CD4-positive, alpha-beta T cell treated with Interleukin-4 for 4 hours (primary cell): ENCODE measurements around the gene TMEM190.
A peak's percentile ranks its signal among the peaks of the same experiment; 100 is the strongest.

Experiments used
- DNase-seq: peaks from one replicate; pipeline ENCODE4 v3.0.0-alpha.2; 2020

Gene TMEM190

DNA sequence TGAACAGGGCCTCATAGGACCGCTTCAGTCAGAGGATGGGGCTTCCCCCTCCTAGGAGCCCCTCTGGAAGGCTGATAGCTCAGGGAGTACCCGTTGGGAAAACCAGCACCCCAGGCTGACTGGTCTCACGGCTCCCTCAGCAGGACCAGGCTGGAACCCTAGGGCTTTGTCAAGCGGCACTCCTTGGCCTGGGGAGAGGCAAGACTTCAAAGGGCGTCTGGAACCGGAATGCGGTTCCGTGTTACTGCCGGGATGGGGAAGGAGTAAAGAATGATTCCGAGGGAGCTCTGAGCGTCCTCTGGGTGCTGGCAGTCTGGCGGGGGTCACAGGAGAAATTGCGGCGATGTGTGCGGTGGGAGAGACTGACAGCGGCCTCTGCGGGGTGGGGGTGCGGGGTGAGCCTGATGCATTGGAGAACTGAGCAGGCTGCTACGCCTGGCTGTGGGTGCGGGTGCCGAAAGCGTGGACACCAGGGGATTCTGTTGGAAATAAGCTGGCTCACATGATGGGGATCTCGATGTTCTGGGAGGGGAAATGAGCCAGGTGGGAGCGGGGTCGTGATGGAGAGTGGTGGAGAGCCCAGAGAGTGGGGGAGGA lies 24.0 kb upstream of the TMEM190 start:
- no peak for DNase-seq

DNA sequence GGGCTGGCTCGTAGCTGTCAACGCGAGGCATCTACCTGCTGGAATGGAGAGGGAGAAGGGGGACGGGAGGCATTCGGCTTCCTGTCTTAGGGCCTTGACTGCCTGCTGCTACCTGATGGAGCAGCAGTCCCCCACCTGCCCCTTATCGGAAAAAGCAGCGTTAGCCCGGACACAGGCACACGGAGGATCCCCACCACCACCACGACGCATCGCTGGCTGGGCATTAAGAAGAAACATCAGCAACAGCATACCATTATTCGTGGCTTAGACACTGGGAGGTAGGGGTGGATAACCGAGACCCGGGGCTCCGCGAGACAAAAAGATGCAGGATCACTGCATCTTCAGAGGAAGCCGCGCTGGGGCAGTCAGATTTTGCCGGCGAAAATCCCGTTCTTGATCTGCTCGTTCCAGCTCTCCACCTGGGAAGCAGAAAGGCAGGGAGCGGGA lies 23.2 kb upstream of the TMEM190 start:
- DNase-seq = no peak

DNA sequence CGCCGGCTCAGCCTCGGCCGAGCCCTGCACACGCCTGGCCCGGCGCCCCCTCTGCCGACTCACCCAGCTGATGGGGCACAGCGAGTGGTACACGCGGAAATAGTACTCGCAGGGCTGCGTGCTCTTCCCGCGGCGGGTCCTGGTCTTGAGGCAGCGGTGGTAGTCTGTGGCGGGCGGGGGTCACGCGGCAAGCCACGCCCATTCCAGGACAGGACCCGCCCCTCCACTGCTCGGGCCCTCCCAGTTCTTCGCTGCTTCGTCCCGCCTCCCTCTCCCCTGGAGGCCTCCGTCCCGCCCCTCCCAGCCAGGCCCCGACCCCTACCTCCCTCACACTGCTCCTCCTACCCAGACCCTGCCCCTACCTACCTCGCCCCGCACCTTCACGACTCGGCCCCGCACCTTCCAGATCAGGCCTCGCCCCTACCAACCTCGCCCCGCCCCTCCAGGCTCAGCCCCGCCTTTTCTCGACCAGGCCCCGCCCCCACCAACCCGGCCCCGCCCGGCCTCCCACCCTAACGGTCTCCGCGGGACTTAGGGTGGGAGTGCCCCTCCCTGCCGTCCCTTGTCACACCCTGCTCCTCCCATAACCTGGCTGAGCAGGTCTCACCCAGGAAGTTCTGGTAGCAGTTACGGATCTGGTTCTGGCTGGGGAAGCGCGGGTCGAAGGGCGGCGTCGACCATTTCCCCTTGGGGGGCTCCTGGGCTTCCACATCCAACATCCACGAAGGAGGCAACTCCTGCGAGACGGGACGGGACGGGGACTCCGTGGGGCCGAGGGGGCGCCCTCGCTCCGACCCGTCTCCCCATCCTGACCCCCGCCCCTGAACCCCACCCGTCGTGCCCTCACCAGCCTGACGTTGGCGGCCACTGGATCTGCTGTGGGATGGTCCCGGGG lies 22.6 kb upstream of the TMEM190 start:
- DNase-seq = peak; percentile 53

DNA sequence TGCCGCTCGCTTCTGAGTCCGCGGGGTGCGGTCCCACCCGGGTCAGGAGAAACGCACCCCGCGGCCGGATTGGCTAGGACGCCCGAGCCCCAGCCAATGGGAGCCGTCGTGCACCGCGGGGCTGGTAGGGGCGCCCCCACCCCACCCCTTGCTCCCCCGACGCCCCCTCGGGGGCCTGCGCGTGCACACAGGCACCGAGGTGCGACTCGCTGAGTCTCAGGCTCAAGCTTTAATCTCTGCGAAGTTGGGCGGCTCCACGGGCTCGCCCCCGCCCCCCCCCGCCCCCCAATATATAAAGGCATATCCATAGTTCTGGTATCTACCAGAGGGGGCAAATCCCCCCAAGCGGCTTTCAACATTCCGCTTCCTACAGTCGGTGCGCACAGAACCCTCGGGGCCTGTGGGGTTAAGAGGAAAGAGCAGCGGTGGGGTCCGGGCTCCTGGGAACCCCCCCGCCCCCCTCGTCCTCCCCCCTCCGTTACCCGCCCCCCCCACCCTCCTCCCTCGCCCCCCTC lies 21.9 kb upstream of the TMEM190 start, which contains the start of gene COX6B2:
COX6B2 (minus strand) TSS at position 22 of the 515 bp plus-strand sequence. CDS start 198 bp downstream, outside the sequence.
- no peak for DNase-seq

DNA sequence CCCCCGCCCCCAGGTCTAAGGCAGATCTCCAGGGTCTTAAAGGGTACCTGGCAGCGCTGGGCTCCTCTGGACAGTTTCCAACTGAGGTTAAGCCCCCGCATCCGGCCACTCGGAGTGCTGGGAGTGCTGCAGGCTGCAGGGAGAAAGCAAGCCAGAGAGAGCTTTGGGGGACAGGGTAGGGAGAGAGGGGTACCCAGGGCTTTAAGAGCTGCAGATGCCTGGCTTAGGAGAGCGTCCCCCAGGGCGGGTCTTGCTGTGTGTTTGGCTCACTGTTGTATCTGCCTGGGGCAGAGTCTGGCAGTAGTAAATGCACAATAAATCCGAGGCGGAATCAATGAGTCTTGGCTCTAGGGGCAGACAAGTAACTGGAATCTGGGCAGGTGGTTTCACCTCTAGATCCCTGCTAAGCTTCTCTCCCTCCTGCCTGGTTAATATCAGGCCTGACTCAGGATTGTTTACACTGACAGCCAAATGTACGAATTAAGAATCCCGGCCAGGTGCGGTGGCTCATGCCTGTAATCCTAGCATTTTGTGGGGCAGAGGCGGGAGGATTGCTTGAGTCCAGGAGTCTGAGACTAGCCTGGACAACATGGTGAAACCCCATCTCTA lies 21.3 kb upstream of the TMEM190 start:
- no peak for DNase-seq

DNA sequence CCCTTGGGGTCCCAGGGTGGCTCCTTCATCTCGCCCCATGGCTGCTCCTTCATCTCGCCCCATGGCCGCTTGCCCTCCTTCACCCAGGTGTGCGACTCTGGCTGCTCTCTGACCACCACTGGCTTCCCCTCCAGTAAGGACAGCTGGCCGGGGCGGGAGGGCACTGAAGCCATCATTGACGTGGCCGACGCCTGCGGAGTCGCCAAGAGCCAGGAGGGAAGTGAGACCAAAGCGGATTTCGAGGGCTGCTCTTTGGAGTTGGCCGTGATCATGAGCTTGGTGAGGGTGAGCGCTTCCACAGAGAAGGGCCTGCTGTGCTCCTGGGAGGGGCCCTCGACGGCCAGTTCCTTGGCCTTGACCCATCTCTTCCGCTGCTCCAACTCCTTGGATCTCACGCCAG lies 18.1 kb upstream of the TMEM190 start:
- no peak for DNase-seq

DNA sequence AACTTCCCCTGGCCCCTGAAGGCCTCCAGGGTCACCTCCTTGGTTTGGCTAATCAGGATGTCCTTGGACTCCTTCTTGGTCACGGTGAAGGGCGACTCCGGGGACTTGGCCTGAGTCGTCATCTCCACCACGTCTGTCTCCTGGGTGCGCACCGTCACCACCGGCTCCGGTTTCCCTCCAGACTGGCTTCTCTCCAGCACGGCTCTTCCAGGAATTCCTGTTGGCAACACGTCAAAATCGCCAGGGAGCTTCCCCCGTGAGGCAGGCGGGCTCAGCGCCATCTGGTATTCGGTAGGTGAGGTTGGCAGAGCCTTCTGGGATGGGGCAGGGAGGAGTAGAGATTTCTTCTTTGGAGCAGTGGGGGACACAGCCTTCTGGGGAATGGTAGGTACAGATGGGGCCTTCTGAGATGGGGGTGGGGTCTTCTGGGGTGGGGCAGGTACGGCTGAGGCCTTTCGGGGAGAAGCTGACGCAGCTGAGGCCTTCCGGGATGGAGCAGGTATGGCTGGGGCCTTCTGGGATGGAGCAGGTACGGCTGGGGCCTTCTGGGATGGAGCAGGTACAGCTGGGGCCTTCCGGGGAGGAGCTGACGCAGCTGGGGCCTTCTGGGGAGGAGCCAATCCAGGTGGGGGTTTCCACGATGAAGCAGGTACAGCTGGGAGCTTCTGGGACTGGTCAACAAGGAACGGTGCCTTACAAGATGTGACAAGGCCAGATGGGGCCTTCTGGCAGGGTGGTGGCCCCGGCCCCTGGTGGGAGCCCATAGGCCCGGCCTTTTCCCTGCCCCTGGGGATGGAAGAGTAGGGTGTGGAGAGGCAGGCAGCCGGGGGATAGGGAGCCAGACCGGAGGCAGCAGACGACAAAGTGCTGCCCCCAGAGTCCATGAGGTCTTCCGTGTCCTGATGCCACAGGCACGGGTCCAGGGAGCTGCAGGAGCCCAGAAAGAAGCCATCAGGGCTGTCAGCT lies 17.4 kb upstream of the TMEM190 start:
- no peak for DNase-seq

DNA sequence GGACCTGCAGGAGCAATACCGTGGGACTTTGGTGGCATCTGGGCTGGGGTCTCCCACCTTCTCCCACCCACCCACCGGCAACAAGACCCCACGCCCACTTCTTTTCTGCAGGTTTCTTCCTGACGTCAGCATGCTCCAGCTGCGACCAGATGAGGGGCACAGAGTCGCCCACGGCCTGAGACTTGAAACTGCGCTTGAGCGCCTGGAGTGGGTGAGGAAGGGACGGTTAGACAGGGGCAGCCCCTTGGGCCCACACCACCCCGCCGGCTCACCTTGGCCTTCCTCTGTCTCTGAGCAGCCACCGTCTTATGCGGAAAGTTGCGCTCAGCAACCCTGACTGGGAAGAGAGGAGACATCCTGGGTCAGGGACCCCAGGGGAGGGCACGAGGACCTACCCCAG lies 15.7 kb upstream of the TMEM190 start:
- no peak for DNase-seq

DNA sequence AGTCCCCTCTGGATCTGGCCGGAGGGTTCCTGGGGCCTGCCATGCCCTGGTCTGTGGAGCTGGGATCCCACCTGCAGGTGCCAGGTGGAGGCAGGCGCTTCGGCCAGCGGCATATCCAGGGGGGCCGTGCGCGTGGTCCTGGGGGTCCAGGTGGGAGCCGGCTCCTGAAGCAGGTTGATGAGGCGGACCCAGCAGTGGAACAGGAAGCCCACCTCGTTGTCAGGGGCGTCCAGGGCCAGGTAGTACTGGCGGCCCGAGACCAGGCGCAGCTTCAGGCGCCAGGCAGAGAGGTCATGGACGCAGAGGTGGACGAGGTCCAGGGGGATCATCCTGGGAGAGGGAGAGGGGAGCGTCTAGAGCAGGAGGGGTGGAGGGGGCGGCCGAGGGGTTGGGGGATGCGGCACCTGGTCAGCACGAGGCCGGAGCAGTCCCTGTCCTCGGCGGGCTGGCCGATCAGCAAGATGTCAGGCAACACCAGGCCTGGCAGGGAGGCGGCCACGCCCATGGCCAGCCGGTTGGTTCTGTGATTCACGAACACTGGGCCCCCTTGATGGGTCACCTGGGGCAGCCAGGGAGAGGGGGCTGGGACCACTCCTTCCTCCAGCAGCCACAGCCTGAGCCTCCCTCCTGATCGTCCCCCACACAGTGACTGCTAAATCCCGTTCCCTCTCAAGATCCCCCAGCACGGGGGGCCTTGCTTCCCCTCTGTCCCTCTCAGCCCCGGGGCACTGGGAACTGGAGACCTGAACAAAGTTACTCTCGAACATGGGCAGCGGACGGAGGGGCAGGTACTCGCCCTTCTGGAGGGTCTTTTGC lies 14.2 kb upstream of the TMEM190 start:
- no peak for DNase-seq

DNA sequence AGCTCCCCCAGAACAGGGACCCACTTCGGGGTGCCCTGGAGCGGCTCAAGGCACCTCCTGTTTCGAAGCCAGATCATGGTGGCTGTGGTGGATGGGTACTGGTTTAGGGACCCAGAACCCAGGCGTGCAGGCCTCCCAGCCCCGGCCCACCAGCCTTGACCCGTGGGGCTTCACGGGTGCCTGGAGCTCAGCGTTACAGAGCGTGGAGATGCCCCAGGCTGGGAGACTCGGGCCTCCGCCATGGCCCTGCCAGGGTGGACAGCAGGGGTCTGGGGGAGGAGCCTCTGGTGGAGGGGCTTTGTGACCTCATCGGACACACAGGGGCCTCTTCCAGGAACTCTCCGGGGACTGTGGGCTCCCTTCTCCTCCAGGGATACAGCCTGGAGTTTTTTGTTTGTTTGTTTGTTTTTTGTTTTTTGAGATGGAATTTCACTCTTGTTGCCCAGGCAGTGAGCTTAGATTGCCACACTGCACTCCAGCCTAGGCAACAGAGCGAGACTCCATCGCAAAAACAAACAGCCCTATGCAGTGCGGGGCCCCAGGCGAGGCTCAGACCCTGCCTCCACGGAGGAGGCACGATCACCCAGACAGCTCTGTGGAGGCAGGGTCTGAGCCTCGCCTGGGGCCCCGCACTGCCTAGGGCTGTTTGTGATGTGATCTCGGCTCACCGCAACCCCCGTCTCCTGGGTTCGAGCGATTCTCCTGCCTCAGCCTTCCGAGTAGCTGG lies 13.5 kb upstream of the TMEM190 start, which contains the start of gene GARIN5B:
GARIN5B (minus strand) TSS at position 271 of the 727 bp plus-strand sequence; CDS start at position 77, 194 bp downstream.
- no peak for DNase-seq

DNA sequence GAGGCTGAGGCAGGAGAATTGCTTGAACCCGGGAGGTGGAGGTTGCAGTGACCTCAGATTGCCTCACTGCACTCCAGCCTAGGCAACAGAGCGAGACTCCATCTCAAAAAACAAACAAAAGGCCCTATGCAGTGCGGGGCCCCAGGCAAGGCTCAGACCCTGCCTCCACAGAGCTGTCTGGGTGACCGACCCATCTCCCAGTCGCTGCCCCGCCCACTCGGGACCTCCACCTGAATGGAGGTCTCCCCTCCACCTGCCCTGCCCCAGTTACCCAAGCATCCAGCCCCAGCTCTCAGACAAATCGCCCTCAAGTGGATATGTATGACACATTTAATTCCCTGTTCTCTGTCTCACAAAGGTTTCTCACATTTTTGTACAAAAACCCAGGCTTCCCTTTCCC lies 11.4 kb upstream of the TMEM190 start:
- DNase-seq = no peak

DNA sequence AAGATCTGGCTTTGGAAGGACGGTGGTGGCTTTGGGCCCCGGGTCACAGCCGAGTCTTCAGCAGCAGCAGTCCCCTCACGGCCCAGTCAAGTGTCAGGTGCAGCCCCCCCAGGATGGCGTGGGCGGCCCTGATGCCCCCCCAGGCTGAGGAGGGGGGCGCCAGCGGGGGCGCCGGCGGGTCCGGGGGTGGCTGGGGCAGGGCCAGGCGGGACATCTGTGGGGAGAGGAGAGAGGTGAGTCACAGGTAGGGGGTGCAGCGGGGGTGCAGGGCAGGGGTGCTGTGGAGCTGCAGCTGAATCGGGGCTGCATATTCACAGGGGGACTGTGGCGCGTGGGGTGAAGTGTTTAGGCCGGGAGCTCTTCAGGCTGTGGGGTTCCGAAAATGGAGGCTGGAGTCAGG lies 10.7 kb upstream of the TMEM190 start:
- no peak for DNase-seq

DNA sequence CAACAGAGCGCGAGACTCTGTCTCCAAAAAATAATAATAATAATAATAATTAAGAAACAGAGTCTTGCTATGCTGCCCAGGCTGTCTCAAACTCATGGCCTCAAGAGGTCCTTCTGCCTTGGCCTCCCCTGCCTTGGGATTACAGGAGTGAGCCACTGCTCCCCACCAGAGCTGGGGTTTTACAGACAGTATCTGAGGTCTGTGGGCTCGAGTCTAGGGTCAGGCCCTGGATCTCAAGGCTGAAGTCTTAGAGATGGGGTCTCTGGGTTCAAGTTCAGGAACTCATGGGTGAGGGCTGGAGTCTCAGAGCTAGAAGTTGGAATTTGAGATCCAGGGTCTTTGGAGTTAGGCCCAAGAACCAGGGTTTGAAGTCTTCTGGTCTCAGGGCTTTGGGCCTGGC lies 9.8 kb upstream of the TMEM190 start:
- no peak for DNase-seq

DNA sequence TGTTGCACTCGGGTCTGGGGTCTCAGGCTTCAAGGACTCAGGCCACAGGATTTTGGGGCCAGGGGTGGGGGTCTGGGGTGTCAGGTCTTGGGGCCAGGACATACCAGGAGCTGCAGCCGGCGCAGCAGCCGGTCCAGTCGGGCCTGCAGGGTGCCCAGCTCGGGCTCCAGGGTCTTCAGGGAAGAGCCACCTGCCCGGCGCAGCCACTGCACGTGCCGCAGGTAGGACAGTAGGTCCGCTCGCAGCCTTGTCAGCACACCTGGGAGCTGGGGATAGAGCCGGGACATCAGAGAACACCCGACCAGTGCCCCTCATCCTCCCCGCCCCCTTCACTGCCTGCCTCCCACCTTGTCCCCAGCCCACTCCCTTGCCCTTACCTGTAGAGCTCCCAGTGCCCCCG lies 8.5 kb upstream of the TMEM190 start:
- no peak for DNase-seq

DNA sequence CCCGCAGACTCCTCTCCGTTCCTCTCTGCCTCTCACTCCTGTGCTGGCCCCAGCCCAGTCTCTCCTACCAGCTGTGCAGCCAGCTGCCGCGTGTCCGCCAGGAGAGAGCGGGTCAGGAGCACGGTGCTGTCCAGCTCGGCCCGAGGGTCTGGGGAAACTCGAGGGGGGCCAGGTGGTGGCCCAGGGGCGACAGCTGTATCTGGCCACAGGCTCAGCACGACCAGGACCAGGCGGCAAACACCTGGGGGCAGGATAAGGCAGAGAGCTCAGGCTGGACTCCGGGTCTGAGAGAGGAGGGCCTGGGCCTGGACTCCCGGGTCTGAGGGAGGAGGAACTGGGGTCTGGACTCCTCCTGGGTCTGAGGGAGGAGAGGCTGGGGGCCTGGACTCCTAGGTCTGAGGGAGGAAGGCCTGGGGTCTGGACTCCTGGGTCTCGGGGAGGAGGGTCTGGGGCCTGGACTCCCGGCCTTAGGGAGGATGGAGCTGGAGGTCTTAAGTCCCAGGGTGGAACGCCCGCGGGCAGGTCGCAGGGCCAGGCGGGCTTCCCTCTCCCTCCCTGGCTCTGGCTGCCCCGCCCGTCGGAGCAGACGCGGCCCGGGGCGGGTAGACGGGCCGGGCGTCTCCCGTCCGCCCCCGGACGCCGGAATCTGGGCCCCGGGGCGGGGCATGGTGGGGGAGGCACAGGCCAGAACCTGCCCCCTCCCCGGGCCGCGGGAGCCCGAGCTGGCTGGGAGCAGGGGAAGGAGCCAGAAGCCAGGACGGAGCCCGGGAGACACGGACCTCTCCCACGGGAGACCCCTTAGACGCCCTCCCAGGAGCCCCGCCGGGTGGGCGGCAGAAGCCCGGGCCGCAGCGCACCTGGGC lies 7.7 kb upstream of the TMEM190 start:
- DNase-seq = no peak

DNA sequence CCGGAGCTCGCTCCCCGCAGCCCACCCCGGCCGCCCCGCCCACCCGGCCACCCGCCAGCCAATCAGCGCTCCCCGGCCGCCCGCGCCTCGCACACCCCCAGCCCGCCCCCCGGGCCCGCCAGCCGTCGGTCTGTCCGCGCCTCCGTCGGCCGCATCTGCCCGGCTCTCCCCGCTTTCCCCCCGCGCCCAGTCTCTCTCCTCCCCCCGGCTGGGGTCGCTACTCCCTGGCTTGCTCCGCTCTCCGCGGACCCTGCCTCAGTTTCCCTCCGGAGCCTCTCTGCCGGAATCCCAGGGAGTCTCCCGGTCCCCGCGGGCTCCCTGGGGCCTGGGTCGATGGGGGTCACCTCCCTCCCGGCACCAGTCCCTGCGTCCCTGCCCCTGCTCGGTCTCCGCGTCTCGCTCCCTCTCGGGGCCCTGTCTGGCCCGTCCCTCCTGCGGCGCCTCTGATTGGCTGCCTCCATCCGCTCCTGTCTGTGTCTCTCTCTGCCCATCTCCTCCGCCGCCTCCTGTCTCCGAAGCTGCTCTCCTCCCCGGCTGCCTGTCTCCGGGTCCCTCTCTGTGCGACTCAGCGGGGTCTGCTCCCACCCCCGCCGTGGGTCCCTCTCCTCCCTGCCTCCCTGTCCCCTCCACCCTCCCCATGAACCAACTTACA lies 6.8 kb upstream of the TMEM190 start:
- DNase-seq = no peak

DNA sequence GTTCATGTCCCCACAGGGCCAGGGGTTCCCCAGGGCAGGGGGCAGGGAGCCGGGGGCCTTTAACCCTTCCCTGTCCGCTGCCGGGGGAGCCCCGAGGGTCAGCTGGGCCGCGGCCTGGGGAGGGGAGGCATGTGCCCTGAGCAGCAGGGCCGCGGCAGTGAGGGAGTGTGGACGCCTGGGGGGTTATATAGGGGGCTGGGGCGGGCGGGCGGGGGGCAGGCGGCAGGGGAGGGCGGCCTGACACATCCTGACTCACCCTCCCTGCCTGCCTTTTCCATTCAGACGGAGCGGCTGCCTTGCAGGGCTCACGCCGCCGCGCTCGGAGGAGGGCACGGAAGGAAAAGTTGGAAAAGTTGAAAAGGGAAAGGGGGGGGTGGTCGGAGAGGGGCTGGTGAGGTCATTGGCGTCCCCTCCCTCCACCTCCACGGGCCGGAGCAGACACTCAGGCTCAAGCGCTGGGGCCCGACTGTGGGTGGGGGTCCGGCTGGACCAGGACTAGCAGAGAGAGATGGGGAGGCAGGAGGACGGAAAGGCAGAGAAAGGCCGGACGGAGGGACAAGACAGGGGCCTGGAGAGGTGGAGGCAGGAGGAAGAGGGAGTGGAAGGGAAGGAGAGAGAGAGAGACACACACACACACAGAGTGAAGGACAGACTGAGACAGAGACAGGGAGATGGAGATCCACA lies 6.2 kb upstream of the TMEM190 start, which contains the start of gene IL11:
IL11 (minus strand) TSS at position 159 of the 684 bp plus-strand sequence; CDS start at position 6, 153 bp downstream.
- no peak for DNase-seq
